ENCODE results near the gene GSTM1.
"Not testable (repeated sequence)": the region's sequence is repeated elsewhere in the genome, so short reads cannot be mapped to it uniquely, and the experiment has no call there.

GSTM1 gene

DNA sequence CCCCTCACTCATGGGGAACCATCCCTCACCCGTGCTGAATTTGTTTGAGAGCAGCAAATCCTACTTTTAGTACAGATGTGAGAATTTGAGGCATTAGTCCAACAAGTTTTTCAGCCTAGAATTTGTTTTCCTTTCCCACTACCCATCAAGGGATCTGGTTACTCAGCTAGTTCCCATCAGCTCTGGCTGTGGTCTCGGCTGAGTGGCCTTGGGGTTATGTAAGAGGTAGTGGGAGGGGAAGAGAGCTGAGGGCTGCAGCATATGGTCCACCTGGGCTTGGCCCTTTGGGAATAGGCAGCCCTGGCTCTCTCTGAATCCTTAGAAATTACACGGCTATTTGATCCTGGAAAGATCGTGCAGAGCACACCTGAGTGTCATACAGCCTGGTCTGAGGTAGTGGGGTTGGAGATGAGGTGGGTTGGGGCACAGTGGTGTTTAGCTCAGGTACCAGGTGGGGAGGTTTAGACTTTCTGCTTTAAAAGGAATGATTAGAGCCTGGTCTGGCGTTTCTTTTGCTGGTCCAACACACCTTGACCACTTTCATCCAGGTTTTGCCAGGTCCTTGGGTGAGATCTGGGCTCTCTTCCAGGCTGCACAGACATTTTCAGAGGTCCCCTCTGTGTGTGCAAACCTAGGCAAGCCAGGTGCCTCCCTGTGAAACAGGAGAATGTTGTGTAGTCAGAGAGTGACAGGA, 27.5 kb upstream of the GSTM1 start:
- Histone ChIP-seq H3K27ac (ENCODE audit: poor library complexity, severe bottlenecking) (no peak overlapping the region), H3K4me3 (ENCODE audit: severe bottlenecking) (no peak overlapping the region), H3K9me3 (ENCODE audit: severe bottlenecking) (no peaks in the 10 kb centered on the region), H3K27me3 (ENCODE audit: insufficient read depth, poor library complexity, severe bottlenecking) (no peaks in the 10 kb centered on the region), H3K36me3 (ENCODE audit: low read depth) (no peaks in the 10 kb centered on the region), H3K4me1 (ENCODE audit: insufficient read depth, poor library complexity, severe bottlenecking) (peaks cover 8% of the 10 kb centered on the region)
- no peak for TF ChIP-seq CTCF (IDR thresholded peaks at IDR 0.05; ENCODE audit: poor library complexity, severe bottlenecking)
- ATAC-seq (ENCODE audit: low read depth) (no peak), DNase-seq (ENCODE audit: low spot score) (no peak)

- DNase-seq (ENCODE audit: low spot score); H3K36me3 ChIP-seq (ENCODE audit: low read depth); ATAC-seq (ENCODE audit: low read depth); H3K27ac ChIP-seq (ENCODE audit: poor library complexity, severe bottlenecking); H3K27me3 ChIP-seq (ENCODE audit: insufficient read depth, poor library complexity, severe bottlenecking); H3K4me1 ChIP-seq (ENCODE audit: insufficient read depth, poor library complexity, severe bottlenecking); H3K4me3 ChIP-seq (ENCODE audit: severe bottlenecking); H3K9me3 ChIP-seq (ENCODE audit: severe bottlenecking): not testable (repeated sequence)
Measured at GRCh38 chr1:109660691-109661026, 27.0 kb upstream of the GSTM1 start.

DNA sequence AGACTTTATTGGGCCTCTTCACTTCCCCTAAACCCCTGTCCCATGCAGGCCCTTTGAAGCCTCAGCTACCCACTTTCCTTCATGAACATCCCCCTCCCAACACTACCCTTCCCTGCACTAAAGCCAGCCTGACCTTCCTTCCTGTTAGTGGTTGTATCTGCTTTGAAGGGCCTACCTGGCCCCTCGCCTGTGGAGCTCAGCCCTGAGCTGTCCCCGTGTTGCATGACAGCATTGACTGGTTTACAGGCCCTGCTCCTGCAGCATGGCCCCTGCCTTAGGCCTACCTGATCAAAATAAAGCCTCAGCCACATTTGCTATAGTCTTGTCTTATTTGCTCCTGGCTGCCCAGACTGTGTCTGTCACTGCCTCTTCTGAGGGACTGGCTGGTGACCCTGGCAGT, 26.2 kb upstream of the GSTM1 start:
- no peaks in the 10 kb centered on the region for H3K27me3 ChIP-seq (ENCODE audit: insufficient read depth, poor library complexity, severe bottlenecking)
- no peak overlapping the region for H3K4me3 ChIP-seq (ENCODE audit: severe bottlenecking)
- H3K36me3 ChIP-seq (ENCODE audit: low read depth): no peaks in the 10 kb centered on the region
- no peaks in the 10 kb centered on the region for H3K9me3 ChIP-seq (ENCODE audit: severe bottlenecking)
- H3K27ac ChIP-seq (ENCODE audit: poor library complexity, severe bottlenecking): no peak overlapping the region
- H3K4me1 ChIP-seq (ENCODE audit: insufficient read depth, poor library complexity, severe bottlenecking): peaks cover 3% of the 10 kb centered on the region
- ATAC-seq (ENCODE audit: low read depth) (no peak), DNase-seq (ENCODE audit: low spot score) (no peak)
- TF ChIP-seq CTCF (IDR thresholded peaks at IDR 0.05; ENCODE audit: poor library complexity, severe bottlenecking): no peak

GRCh38 chr1:109664671-109665070, 22.9 kb upstream of the GSTM1 start:
- no peaks in the 10 kb centered on the region for H3K9me3 ChIP-seq (ENCODE audit: severe bottlenecking)
- H3K27me3 ChIP-seq (ENCODE audit: insufficient read depth, poor library complexity, severe bottlenecking): no peaks in the 10 kb centered on the region
- no peaks in the 10 kb centered on the region for H3K36me3 ChIP-seq (ENCODE audit: low read depth)
- no peak overlapping the region for H3K4me3 ChIP-seq (ENCODE audit: severe bottlenecking)
- H3K4me1 ChIP-seq (ENCODE audit: insufficient read depth, poor library complexity, severe bottlenecking): peaks cover 3% of the 10 kb centered on the region
- DNase-seq (ENCODE audit: low spot score) (no peak), ATAC-seq (ENCODE audit: low read depth) (no peak)
- TF ChIP-seq CTCF (IDR thresholded peaks at IDR 0.05; ENCODE audit: poor library complexity, severe bottlenecking): no peak
- no peak overlapping the region for H3K27ac ChIP-seq (ENCODE audit: poor library complexity, severe bottlenecking)

DNA sequence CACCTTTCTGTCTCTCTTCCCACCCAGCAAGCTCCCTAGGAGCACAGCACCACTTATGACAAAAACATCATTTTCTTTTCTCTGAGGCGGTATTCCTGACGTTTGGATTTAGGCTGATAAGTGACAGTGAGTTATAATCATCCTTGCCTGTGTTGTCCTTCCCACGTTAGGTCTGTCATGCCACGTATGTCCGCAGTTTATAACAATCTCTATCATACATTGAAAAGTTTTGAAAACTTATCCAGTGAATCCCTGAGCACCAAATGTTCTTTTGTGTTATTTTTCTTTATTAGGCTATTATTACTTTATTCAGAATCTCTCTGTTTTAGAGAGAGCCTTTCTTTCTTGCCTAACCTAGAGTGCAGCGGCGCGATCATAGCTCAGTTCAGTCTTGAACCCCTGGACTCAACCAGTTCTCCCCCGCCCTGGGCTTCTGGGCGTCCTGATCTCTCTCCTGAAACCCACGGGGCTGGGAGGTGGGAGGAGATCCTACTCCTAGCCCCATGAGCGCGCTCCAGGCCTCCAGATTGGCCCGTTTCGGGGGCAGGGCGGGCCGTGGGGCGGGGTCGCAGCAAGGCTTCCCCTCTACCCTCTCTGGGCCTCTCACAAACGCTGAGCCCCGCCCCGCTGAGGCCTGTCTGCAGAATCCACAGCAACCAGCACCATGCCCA, 20.0 kb upstream of the GSTM1 start, which contains the start of gene GSTM2:
Gene GSTM2, plus strand, starts transcription at position 606 of the 671 bp plus-strand sequence. Its CDS starts 59 bp downstream, at position 665.
- ATAC-seq (ENCODE audit: low read depth): peak; percentile 71
- Histone ChIP-seq H3K36me3 (ENCODE audit: low read depth) (no peaks in the 10 kb centered on the region), H3K4me1 (ENCODE audit: insufficient read depth, poor library complexity, severe bottlenecking) (peaks cover 3% of the 10 kb centered on the region), H3K9me3 (ENCODE audit: severe bottlenecking) (no peaks in the 10 kb centered on the region), H3K4me3 (ENCODE audit: severe bottlenecking) (no peak within 1 kb of the TSS), H3K27me3 (ENCODE audit: insufficient read depth, poor library complexity, severe bottlenecking) (no peaks in the 10 kb centered on the region), H3K27ac (ENCODE audit: poor library complexity, severe bottlenecking) (no peak within 1 kb of the TSS)
- no peak for DNase-seq (ENCODE audit: low spot score)
- TF ChIP-seq CTCF (IDR thresholded peaks at IDR 0.05; ENCODE audit: poor library complexity, severe bottlenecking): no peak

Data from RWPE2 (cell line).